Endothelial cell (in vitro differentiated cells): ENCODE data around the gene APOD. TPM values are rescaled to one million over a fixed set of nuclear protein-coding genes. Genes with fewer than 3 reads are reported as not detected.
"Not testable (repeated sequence)": the region's sequence is repeated elsewhere in the genome, so short reads cannot be mapped to it uniquely, and the experiment has no call there.

ENCODE experiments used
- DNase-seq: peaks from one replicate; pipeline ENCODE4 v3.0.0; 2021; ENCODE audit warnings: low spot score
- H3K27ac Mint-ChIP-seq: one replicate; pipeline ENCODE4 v1.8.0; 2021; ENCODE audit warnings: mixed read lengths, inconsistent platforms; ENCODE audit not compliant: unreplicated experiment
- H3K27me3 Mint-ChIP-seq: one replicate; pipeline ENCODE4 v1.8.0; 2021; ENCODE audit warnings: mild to moderate bottlenecking, moderate library complexity, mixed read lengths, inconsistent platforms; ENCODE audit not compliant: unreplicated experiment
- H3K36me3 Mint-ChIP-seq: one replicate; pipeline ENCODE4 v1.8.0; 2021; ENCODE audit warnings: mild to moderate bottlenecking, low read depth, mixed read lengths, inconsistent platforms; ENCODE audit not compliant: unreplicated experiment
- H3K4me1 Mint-ChIP-seq: one replicate; pipeline ENCODE4 v1.8.0; 2021; ENCODE audit warnings: mild to moderate bottlenecking, mixed read lengths, inconsistent platforms; ENCODE audit not compliant: unreplicated experiment
- H3K4me3 Mint-ChIP-seq: one replicate; pipeline ENCODE4 v1.8.0; 2021; ENCODE audit warnings: mild to moderate bottlenecking, mixed read lengths, inconsistent platforms; ENCODE audit not compliant: unreplicated experiment
- H3K9me3 Mint-ChIP-seq: one replicate; pipeline ENCODE4 v1.8.0; 2021; ENCODE audit warnings: mixed read lengths, inconsistent platforms; ENCODE audit not compliant: unreplicated experiment
- total RNA-seq: library from RNA; stranded (reverse); fragmentation: NEBNext Ultra II Directional; extraction: Animal tissue kit (Norgen Biotek cat#: 25700); gene quantifications from one replicate; pipeline ENCODE4 v1.2.1, GENCODE V29; 2021; ENCODE audit not compliant: unreplicated experiment
- TF ChIP-seq, protein P1 (sequence below): fragments of 200-600 bp; sonication (generic); IDR thresholded peaks from one replicate; pipeline ENCODE4 v1.5.0; 2021; ENCODE audit warnings: antibody characterized with exemption; ENCODE audit not compliant: unreplicated experiment

Gene APOD
- total RNA-seq, 1 donor from 2014 or later = 5.0 TPM

DNA sequence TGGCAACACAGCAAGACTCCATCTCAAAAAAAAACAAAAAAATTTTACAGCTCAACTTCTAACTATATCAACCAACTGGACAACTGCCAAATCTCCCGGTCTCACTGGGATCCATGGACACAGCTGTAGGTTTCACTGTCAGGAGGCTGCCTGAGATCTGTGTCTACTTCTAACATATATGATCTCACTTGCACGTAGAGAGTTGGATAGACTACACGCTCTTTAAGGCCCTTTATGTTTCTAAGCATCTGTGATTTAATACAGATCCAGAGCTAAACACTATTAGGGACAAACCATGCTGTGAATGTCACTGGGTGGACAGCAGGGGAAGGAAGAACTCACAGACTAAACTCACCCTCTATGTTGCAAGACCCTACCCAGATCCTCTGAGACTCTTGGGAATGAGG lies 13.0 kb upstream of the APOD start:
- TF ChIP-seq, protein P1, sequence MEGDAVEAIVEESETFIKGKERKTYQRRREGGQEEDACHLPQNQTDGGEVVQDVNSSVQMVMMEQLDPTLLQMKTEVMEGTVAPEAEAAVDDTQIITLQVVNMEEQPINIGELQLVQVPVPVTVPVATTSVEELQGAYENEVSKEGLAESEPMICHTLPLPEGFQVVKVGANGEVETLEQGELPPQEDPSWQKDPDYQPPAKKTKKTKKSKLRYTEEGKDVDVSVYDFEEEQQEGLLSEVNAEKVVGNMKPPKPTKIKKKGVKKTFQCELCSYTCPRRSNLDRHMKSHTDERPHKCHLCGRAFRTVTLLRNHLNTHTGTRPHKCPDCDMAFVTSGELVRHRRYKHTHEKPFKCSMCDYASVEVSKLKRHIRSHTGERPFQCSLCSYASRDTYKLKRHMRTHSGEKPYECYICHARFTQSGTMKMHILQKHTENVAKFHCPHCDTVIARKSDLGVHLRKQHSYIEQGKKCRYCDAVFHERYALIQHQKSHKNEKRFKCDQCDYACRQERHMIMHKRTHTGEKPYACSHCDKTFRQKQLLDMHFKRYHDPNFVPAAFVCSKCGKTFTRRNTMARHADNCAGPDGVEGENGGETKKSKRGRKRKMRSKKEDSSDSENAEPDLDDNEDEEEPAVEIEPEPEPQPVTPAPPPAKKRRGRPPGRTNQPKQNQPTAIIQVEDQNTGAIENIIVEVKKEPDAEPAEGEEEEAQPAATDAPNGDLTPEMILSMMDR = no peak
- Mint-ChIP-seq H3K9me3 (no peaks in the 10 kb centered on the region), H3K4me1 (peaks cover 4% of the 10 kb centered on the region), H3K27me3 (peaks cover 4% of the 10 kb centered on the region), H3K36me3 (peaks cover 3% of the 10 kb centered on the region), H3K27ac (no peak overlapping the region), H3K4me3 (no peak overlapping the region)
- no peak for DNase-seq

DNA sequence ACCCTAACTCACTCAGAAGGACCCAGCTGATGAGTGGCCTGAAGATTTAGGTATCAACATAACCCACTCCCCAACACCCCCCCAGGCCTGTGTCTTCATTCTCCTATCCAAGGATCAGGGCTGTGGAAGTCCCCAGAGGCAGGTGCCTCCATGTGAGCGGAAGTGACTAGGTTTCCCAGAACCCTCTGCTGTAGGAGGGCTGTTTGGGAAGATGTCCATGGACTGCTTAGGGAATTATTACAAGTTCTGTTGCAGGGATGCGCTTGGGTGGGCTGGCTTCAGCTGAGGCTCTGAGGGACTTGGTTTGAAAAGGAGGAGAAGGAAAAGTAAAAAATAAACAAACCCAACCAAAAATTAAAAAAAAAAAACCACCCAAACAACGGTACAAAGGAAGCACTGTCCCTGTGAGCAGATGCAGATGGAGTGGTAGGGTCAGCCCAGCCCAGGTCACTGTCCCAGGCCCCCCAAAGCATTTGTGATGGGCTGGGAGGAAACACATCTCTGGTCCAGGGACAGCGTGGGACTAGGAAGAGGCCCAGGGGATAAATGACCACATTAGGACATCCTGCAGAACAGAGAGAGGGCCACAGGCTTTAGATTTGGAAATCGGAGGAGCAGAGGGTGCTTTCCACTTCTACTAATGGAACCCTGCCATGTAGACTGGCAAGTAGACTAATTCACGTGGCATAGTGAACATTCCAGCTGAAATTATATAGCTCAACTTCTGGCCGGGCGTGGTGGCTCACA lies 12.2 kb upstream of the APOD start:
- Mint-ChIP-seq H3K9me3 (no peaks in the 10 kb centered on the region), H3K27ac (no peak overlapping the region), H3K4me1 (peaks cover 4% of the 10 kb centered on the region), H3K4me3 (no peak overlapping the region), H3K36me3 (peaks cover 3% of the 10 kb centered on the region), H3K27me3 (peaks cover 4% of the 10 kb centered on the region)
- DNase-seq = no peak
- TF ChIP-seq, protein P1 = no peak

DNA sequence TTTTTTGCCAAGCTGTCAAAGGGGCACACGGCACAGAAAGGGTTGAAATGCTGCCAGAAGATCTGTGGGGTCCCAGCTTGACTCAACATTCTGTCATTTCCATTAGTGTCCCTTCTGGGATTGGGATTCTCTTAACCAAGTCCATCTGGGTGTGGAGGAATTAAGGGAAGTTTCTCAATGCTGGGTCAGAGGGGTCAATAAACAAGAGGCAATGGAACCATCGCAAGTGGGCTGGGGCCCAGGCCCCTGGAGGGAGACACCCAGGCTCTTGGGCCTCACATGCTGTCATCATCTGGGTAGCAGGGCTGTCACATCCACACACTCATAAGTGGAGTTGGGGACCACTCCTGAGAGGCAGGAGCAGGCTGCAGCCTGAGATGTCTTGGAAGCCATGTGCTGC lies 8.1 kb upstream of the APOD start:
- Mint-ChIP-seq H3K27ac (no peak overlapping the region), H3K4me1 (no peaks in the 10 kb centered on the region), H3K4me3 (no peak overlapping the region), H3K36me3 (no peaks in the 10 kb centered on the region), H3K27me3 (no peaks in the 10 kb centered on the region), H3K9me3 (no peaks in the 10 kb centered on the region)
- DNase-seq = no peak
- TF ChIP-seq, protein P1 = no peak

DNA sequence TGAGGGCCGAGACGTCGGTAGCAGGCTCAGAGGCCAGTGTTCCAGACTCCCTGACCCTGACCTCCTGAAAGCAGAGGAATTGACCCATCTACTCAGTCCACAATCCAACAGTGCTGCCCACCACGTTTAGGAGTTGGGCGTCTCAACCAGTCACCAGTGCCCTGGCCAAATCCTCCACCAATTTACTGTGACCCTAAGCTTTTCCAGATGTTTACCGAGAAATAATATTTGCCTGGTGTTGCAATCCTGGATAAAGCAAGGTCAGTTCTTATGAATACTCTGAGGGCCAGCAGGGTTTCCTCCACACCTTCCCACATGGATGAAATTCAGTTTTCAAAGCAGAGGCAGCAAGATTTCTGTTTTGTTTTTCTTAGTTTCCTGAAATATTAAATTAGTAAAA lies 7.5 kb upstream of the APOD start:
- Mint-ChIP-seq H3K27ac (no peak overlapping the region), H3K27me3 (no peaks in the 10 kb centered on the region), H3K36me3 (no peaks in the 10 kb centered on the region), H3K9me3 (no peaks in the 10 kb centered on the region), H3K4me1 (no peaks in the 10 kb centered on the region), H3K4me3 (no peak overlapping the region)
- TF ChIP-seq, protein P1 = no peak
- DNase-seq = no peak

DNA sequence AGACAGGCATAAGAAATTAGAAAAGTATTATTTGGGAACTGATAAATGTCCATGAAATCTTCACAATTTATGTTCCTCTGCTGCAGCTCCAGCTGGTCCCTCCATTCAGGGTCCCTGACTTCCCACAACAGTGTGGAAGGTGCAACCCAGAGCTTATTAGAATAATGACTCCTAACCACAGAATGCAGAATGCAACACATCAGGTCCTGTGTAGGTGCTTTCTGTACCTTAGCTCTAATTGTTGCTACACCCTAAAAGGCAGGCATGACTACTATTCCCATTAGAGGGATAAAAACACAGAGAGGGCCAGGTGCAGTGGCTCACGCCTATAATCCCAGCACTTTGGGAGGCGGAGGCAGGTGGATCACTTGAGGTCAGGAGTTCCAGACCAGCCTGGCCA lies 6.6 kb upstream of the APOD start:
- not testable (repeated sequence) for H3K27me3 Mint-ChIP-seq, H3K36me3 Mint-ChIP-seq, H3K4me1 Mint-ChIP-seq, DNase-seq, H3K27ac Mint-ChIP-seq, H3K4me3 Mint-ChIP-seq, H3K9me3 Mint-ChIP-seq

DNA sequence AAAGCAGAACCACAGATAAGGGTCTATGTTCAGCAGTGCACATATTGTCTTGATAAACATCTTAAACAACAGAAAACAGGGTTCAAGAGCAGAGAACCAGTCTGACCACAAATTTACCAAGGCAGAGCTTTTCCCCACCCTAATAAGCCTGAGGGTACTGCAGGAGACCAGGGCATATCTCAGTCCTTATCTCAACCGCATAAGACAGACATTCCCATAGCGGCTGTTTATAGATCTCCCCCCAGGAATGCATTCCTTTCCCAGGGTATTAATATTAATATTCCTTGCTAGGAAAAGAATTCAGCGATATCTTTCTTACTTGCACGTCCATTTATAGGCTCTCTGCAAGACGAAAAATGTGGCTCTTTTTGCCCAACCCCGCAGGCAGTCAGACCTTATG lies 6.1 kb upstream of the APOD start:
- DNase-seq, H3K9me3 Mint-ChIP-seq, H3K4me1 Mint-ChIP-seq, H3K4me3 Mint-ChIP-seq, H3K36me3 Mint-ChIP-seq, H3K27me3 Mint-ChIP-seq, H3K27ac Mint-ChIP-seq: not testable (repeated sequence)
